ENCODE data around the gene ALK.

ALK gene

DNA sequence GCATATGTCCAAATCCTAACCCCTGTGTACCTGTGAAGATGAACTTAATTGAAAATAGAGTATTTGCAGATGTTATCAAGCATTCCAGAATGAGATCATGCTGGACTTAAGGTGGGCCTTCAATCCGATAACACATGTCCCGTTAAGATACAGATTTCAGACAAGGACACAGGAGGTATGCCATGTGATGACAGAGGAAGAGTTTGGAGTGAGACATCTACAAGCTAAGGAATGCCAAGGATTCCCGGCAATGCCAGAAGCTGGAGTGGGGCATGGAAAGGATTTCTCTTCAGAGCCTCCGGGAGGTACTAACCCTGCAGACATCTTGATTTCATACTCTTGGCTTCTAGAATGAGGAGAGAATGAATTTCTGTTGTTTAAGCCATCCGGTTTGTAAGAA is 231.7 kb downstream of the ALK start:
- H3K36me3 ChIP-seq (ENCODE audit: insufficient read depth, low read length) = no peaks in the 10 kb centered on the region
- 95% methylated on average over 5 of the region's 5 CpGs for WGBS

DNA sequence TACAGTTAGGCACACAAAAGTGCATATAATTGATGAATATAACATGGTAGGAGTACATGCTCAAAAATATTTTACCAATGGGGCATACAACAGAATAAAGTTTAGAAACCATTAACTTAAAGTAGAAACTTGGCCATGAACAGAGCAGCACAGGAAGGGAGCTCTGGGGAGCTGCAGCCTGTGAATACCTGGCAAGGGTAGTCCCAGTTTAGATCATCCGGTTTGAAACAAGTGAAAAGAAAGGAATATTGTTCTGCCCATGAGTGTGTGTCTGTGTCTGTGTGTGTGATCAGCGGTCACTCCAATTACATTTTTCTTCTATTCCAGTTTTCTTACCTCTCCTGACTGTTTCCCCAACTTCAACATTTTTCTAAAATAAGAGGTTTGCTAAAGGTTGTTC is 233.0 kb downstream of the ALK start:
- H3K27me3 ChIP-seq (ENCODE audit: insufficient read depth, low read length) = no peaks in the 10 kb centered on the region
- H3K9ac ChIP-seq (ENCODE audit: low read depth, low read length) = no peak overlapping the region
- 95% methylated on average over 1 of the region's 2 CpGs for WGBS
- H3K27ac ChIP-seq (ENCODE audit: low read depth, low read length) = no peak overlapping the region
- H3K9me3 ChIP-seq (ENCODE audit: insufficient read depth, low read depth, low read length) = peaks cover 6% of the 10 kb centered on the region; the same call in 1 of the 2 replicates
- no peaks in the 10 kb centered on the region for H3K4me1 ChIP-seq (ENCODE audit: insufficient read depth, low read length)
- no peak overlapping the region for H3K4me3 ChIP-seq (ENCODE audit: low read length)
- H3K36me3 ChIP-seq (ENCODE audit: insufficient read depth, low read length) = no peaks in the 10 kb centered on the region

More for the DNA sequence above, 231.7 kb downstream of the ALK start:
- H3K4me1 ChIP-seq (ENCODE audit: insufficient read depth, low read length) = no peaks in the 10 kb centered on the region
- no peak overlapping the region for H3K27ac ChIP-seq (ENCODE audit: low read depth, low read length)
- no peak overlapping the region for H3K9ac ChIP-seq (ENCODE audit: low read depth, low read length)
- no peak overlapping the region for H3K4me3 ChIP-seq (ENCODE audit: low read length)
- peaks cover 6% of the 10 kb centered on the region; the same call in 1 of the 2 replicates for H3K9me3 ChIP-seq (ENCODE audit: insufficient read depth, low read depth, low read length)
- no peaks in the 10 kb centered on the region for H3K27me3 ChIP-seq (ENCODE audit: insufficient read depth, low read length)

DNA sequence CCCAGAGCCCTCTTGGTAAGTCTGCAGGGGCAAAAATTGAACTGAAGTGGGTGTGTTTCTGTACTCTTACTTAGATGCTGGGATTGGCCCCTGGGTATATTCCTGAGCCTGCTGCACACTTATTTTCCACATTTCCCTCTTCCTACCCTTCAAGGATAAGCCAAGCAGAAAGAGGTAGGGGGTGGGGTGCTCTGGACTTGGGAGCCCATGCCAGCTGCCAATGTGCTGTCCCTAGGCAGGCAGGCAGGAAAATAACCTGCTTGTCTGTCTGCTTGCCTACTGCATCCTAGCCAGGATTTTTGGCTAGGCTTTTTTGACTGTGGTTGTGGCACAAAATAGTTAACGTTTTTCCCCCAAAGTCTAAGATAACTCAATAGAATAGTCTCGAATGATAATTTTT is 234.3 kb downstream of the ALK start:
- H3K36me3 ChIP-seq (ENCODE audit: insufficient read depth, low read length) = no peaks in the 10 kb centered on the region
- no peak overlapping the region for H3K4me3 ChIP-seq (ENCODE audit: low read length)
- H3K27me3 ChIP-seq (ENCODE audit: insufficient read depth, low read length) = no peaks in the 10 kb centered on the region
- H3K4me1 ChIP-seq (ENCODE audit: insufficient read depth, low read length) = no peaks in the 10 kb centered on the region
- no peak overlapping the region for H3K9ac ChIP-seq (ENCODE audit: low read depth, low read length)
- no peak overlapping the region for H3K27ac ChIP-seq (ENCODE audit: low read depth, low read length)
- WGBS = 83% methylated on average over 1 of the region's 2 CpGs
- 0 out of 2 replicates have a peak, but pooled peaks cover under 1% of the 10 kb centered on the region for H3K9me3 ChIP-seq (ENCODE audit: insufficient read depth, low read depth, low read length)

DNA sequence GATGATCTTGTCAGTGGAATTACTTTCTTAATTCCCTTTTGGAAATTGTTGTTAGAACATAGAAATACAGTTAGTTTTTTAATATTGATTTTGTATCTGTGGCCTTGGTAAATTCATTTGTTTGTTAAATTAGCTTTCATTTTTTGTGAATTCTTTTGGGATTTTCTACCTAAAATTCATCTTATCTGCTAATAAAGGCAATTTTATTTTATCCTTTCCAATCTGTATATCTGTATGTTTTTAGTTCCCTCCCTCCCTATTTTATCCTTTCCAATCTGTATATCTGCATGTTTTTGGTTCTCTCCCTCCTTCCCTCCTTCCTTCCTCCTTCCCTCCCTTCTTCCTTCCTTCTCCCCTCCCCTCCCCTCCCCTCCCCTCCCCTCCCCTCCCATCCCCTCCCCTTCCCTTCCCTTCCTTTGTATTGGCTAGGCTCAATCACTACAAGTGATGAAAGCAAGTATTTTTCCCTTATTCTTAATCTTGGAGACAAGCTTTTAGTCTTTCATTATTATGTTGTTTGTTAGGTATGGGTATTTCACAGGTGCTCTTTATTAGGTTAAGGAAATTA is 244.4 kb downstream of the ALK start:
- no peak overlapping the region for H3K4me3 ChIP-seq (ENCODE audit: low read length)
- H3K27ac ChIP-seq (ENCODE audit: low read depth, low read length) = no peak overlapping the region
- H3K27me3 ChIP-seq (ENCODE audit: insufficient read depth, low read length) = no peaks in the 10 kb centered on the region
- H3K9ac ChIP-seq (ENCODE audit: low read depth, low read length) = no peak overlapping the region
- no peaks in the 10 kb centered on the region for H3K4me1 ChIP-seq (ENCODE audit: insufficient read depth, low read length)
- H3K36me3 ChIP-seq (ENCODE audit: insufficient read depth, low read length) = no peaks in the 10 kb centered on the region
- no peaks in the 10 kb centered on the region for H3K9me3 ChIP-seq (ENCODE audit: insufficient read depth, low read depth, low read length)

DNA sequence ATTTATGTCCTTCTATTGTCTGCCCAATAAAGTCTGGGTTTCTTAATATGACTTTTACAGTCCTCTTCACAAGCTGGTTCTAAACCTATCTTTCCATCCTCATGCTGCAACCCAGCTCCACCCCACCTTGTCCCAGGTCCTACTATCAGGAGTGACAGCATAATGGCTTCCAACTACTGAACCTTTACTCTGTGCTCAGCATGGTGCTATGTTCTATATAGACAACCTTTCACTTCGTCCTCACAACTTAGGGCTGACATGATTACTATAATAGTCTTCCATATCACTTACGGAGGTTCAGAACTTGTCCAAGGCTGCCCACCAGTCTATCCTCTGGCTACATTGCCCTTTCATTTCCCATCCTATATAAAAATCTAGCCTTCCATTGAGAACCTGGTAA is 256.8 kb downstream of the ALK start:
- Histone ChIP-seq H3K9me3 (ENCODE audit: insufficient read depth, low read depth, low read length) (no peaks in the 10 kb centered on the region), H3K27me3 (ENCODE audit: insufficient read depth, low read length) (no peaks in the 10 kb centered on the region), H3K27ac (ENCODE audit: low read depth, low read length) (no peak overlapping the region), H3K4me1 (ENCODE audit: insufficient read depth, low read length) (no peaks in the 10 kb centered on the region), H3K36me3 (ENCODE audit: insufficient read depth, low read length) (no peaks in the 10 kb centered on the region), H3K9ac (ENCODE audit: low read depth, low read length) (no peak overlapping the region), H3K4me3 (ENCODE audit: low read length) (no peak overlapping the region)
- 90% methylated on average over 2 of the region's 2 CpGs for WGBS

DNA sequence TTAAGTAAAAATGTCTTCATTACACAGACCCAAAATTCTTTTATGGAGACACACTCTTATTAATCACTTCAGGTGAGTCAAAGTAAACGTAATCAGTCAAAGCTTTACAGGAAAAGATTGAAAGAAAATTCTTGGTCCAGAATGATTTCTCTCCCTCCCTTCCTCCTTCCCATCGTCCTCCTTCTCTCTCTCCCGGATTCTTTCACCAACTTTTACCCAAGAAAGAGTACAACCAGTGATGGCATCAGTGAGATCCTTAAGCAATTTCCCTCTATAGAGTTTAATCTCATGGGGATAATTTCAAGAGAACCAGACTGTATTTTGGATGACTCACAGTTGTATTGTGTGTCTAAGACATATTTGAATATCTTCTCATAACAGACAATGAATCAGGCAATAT is 258.1 kb downstream of the ALK start:
- Histone ChIP-seq H3K27ac (ENCODE audit: low read depth, low read length) (no peak overlapping the region), H3K27me3 (ENCODE audit: insufficient read depth, low read length) (no peaks in the 10 kb centered on the region), H3K4me1 (ENCODE audit: insufficient read depth, low read length) (no peaks in the 10 kb centered on the region), H3K36me3 (ENCODE audit: insufficient read depth, low read length) (no peaks in the 10 kb centered on the region), H3K9me3 (ENCODE audit: insufficient read depth, low read depth, low read length) (no peaks in the 10 kb centered on the region), H3K4me3 (ENCODE audit: low read length) (no peak overlapping the region), H3K9ac (ENCODE audit: low read depth, low read length) (no peak overlapping the region)
- 100% methylated on average over 3 of the region's 3 CpGs for WGBS

GRCh38 chr2:29662861-29663260 is 258.5 kb downstream of the ALK start:
- no peaks in the 10 kb centered on the region for H3K9me3 ChIP-seq (ENCODE audit: insufficient read depth, low read depth, low read length)
- H3K36me3 ChIP-seq (ENCODE audit: insufficient read depth, low read length) = no peaks in the 10 kb centered on the region
- no peaks in the 10 kb centered on the region; the same call in 1 of the 2 replicates for H3K4me1 ChIP-seq (ENCODE audit: insufficient read depth, low read length)
- H3K27me3 ChIP-seq (ENCODE audit: insufficient read depth, low read length) = no peaks in the 10 kb centered on the region
- H3K4me3 ChIP-seq (ENCODE audit: low read length) = no peak overlapping the region
- 92% methylated on average over 2 of the region's 2 CpGs for WGBS
- no peak overlapping the region for H3K27ac ChIP-seq (ENCODE audit: low read depth, low read length)
- H3K9ac ChIP-seq (ENCODE audit: low read depth, low read length) = no peak overlapping the region

- WGBS = 95% methylated on average over 2 of the region's 2 CpGs
Observed at GRCh38 chr2:29660201-29660600, 261.2 kb downstream of the ALK start.

GRCh38 chr2:29659178-29659577 is 262.2 kb downstream of the ALK start:
- Histone ChIP-seq H3K27me3 (ENCODE audit: insufficient read depth, low read length) (no peaks in the 10 kb centered on the region), H3K36me3 (ENCODE audit: insufficient read depth, low read length) (no peaks in the 10 kb centered on the region)
- 99% methylated on average over 2 of the region's 2 CpGs for WGBS

More at GRCh38 chr2:29660201-29660600, 261.2 kb downstream of the ALK start:
- H3K9me3 ChIP-seq (ENCODE audit: insufficient read depth, low read depth, low read length) = no peaks in the 10 kb centered on the region
- no peaks in the 10 kb centered on the region for H3K27me3 ChIP-seq (ENCODE audit: insufficient read depth, low read length)
- no peaks in the 10 kb centered on the region for H3K36me3 ChIP-seq (ENCODE audit: insufficient read depth, low read length)
- H3K9ac ChIP-seq (ENCODE audit: low read depth, low read length) = no peak overlapping the region
- H3K4me1 ChIP-seq (ENCODE audit: insufficient read depth, low read length) = no peaks in the 10 kb centered on the region; the same call in 1 of the 2 replicates
- H3K4me3 ChIP-seq (ENCODE audit: low read length) = no peak overlapping the region
- no peak overlapping the region for H3K27ac ChIP-seq (ENCODE audit: low read depth, low read length)

DNA sequence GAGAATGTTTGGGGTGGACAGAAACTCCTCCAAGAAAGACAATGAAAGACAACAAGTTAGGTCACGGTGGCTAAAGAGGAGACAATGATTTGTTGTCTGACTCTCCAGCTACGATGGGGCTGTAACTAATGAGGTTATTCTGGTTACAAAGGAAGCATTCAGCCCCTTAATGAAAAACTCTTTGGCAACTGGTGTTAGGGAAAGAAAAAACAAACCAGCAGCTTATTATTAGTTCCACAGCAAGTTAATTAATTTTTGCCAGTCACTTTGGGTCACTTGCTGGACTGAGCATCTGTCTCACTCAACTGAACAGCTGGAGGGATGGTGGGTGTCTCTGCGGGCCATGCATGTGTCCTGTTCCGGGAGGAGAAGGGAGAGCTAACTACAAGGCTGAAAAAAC is 263.7 kb downstream of the ALK start:
- no peaks in the 10 kb centered on the region for H3K36me3 ChIP-seq (ENCODE audit: insufficient read depth, low read length)
- H3K27ac ChIP-seq (ENCODE audit: low read depth, low read length) = no peak overlapping the region
- no peak overlapping the region for H3K4me3 ChIP-seq (ENCODE audit: low read length)
- H3K9ac ChIP-seq (ENCODE audit: low read depth, low read length) = no peak overlapping the region
- WGBS = 95% methylated on average over 4 of the region's 4 CpGs
- no peaks in the 10 kb centered on the region for H3K9me3 ChIP-seq (ENCODE audit: insufficient read depth, low read depth, low read length)
- H3K4me1 ChIP-seq (ENCODE audit: insufficient read depth, low read length) = no peaks in the 10 kb centered on the region; the same call in 1 of the 2 replicates
- no peaks in the 10 kb centered on the region for H3K27me3 ChIP-seq (ENCODE audit: insufficient read depth, low read length)

More at GRCh38 chr2:29659178-29659577, 262.2 kb downstream of the ALK start:
- Histone ChIP-seq H3K9me3 (ENCODE audit: insufficient read depth, low read depth, low read length) (no peaks in the 10 kb centered on the region), H3K4me1 (ENCODE audit: insufficient read depth, low read length) (no peaks in the 10 kb centered on the region; the same call in 1 of the 2 replicates), H3K4me3 (ENCODE audit: low read length) (no peak overlapping the region), H3K9ac (ENCODE audit: low read depth, low read length) (no peak overlapping the region), H3K27ac (ENCODE audit: low read depth, low read length) (no peak overlapping the region)

DNA sequence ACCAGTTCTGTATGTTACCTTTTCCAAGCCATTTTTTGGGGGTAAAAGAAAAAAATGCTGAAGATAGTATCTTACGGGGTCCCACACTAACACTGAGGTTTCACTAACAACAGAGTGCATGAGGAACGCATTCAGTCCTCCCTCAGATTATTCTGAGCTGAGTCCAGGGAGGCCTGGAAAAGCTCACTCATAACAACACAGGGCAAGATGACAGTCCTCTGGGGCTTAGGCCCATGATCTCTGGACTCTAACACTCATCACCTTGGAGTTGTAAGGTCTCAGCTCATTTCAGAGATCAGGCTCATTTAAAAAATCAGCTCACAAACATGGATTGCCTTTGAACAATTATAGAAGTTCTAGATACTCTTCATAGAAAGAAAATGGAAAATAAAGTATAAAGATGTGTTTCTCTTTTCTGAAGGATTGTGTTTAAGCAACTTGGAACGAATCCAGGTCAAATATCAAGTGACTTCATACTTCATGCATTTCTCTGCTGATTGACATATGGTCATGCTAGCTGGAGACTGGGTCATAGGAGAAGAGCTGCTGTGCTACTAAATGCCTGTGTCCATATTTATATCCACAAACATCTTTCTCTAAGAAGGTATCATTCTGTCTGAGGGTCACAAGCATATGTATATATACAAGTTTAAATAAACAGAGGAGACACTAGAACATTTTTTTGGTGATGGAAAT is 265.8 kb downstream of the ALK start:
- peaks cover 5% of the 10 kb centered on the region; the same call in 1 of the 2 replicates for H3K4me1 ChIP-seq (ENCODE audit: insufficient read depth, low read length)
- 95% methylated on average over 3 of the region's 3 CpGs for WGBS
- H3K27me3 ChIP-seq (ENCODE audit: insufficient read depth, low read length) = no peaks in the 10 kb centered on the region
- no peaks in the 10 kb centered on the region for H3K36me3 ChIP-seq (ENCODE audit: insufficient read depth, low read length)
- no peaks in the 10 kb centered on the region for H3K9me3 ChIP-seq (ENCODE audit: insufficient read depth, low read depth, low read length)
- H3K4me3 ChIP-seq (ENCODE audit: low read length) = no peak overlapping the region
- no peak overlapping the region for H3K9ac ChIP-seq (ENCODE audit: low read depth, low read length)
- H3K27ac ChIP-seq (ENCODE audit: low read depth, low read length) = no peak overlapping the region

All from HUES64 (cell line).